ENCODE measurements around the gene GLIS2.

GLIS2 gene

GRCh38 chr16:4372578-4373355 lies 56.9 kb downstream of the GLIS2 start:
- no peak for DNase-seq

- no peak for DNase-seq
These were observed 57.6 kb downstream of the GLIS2 start for GRCh38 chr16:4373356-4373908.

GRCh38 chr16:4373909-4374742 lies 58.3 kb downstream of the GLIS2 start:
- no peak for DNase-seq

GRCh38 chr16:4375717-4376116 lies 59.9 kb downstream of the GLIS2 start:
- DNase-seq, result no peak

- no peak for DNase-seq
These were observed 60.4 kb downstream of the GLIS2 start for GRCh38 chr16:4376126-4376892.

- no peak for DNase-seq
These were observed 61.2 kb downstream of the GLIS2 start for GRCh38 chr16:4376893-4377572.

GRCh38 chr16:4377573-4378154 lies 61.8 kb downstream of the GLIS2 start:
- no peak for DNase-seq

- no peak for DNase-seq
These were observed 62.3 kb downstream of the GLIS2 start for GRCh38 chr16:4378161-4378666.

GRCh38 chr16:4378999-4379690 lies 63.3 kb downstream of the GLIS2 start:
- no peak for DNase-seq

- DNase-seq, result no peak
These were observed 64.5 kb downstream of the GLIS2 start for GRCh38 chr16:4380119-4381063.

- no peak for DNase-seq
These were observed 65.4 kb downstream of the GLIS2 start for GRCh38 chr16:4381072-4381934.

- no peak for DNase-seq
These were observed 66.3 kb downstream of the GLIS2 start for GRCh38 chr16:4381935-4382794.

GRCh38 chr16:4382795-4383357 lies 67.0 kb downstream of the GLIS2 start:
- DNase-seq, result no peak

- DNase-seq, result no peak
These were observed 68.0 kb downstream of the GLIS2 start for GRCh38 chr16:4383591-4384444.

- DNase-seq, result no peak
These were observed 68.7 kb downstream of the GLIS2 start for GRCh38 chr16:4384509-4384942.

- no peak for DNase-seq
These were observed 69.4 kb downstream of the GLIS2 start for GRCh38 chr16:4385066-4385788.

All from activated CD4-positive, alpha-beta T cell treated with anti-CD3 and anti-CD28 coated beads, Interleukin-2, Interleukin-6, amounts not matched to agents 100 ng/mL and 50 ng/mL, durations not matched to agents 16 hours and 8 hours (primary cell).